Measurements from ENCODE around the gene FER.

Gene FER

DNA sequence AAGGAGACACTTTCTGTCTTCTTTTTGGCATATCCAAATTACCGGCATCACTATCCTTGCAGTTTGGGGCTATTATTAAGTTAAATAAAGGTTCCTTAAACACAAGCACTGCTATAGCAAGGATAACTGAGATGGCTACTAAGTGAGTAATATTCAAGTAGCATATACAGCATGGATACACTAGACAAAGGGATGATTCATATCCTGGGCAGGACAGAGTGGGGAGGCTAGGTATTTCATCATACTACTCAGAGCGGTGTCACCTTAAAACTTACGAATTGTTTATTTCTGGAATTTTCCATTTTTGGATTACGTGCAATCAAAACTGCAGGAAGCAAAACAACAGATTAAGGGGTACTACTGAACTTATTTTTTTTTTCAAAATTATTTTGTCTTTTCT lies 54.1 kb downstream of the FER start:
- no peak overlapping the region for H3K4me3 ChIP-seq (ENCODE audit: low read length)
- H3K27ac ChIP-seq (ENCODE audit: low read depth, low read length): no peak overlapping the region
- H4K20me1 ChIP-seq (ENCODE audit: control insufficient read depth, insufficient read depth, low read depth, low read length): no peaks in the 10 kb centered on the region

DNA sequence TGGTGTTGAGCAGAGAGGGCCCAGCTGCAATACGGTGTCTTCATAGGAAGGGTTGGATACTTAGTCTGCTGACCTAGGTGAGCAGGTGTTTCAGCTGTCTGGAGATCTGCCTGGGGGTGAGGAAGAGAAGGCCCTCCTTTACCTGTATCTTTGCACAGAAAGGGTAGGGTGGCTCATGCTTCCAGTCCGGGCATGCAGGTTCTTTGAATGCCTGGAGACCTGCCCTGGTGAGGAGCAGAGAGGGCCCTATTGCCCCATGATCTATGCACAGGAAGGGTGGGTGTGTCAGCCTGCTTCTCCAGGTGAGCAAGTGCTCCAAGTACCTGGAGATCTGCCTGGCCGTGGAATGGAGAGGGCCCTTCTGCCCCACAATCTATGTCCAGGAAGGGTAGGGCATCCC lies 63.0 kb downstream of the FER start:
- no peaks in the 10 kb centered on the region for H4K20me1 ChIP-seq (ENCODE audit: control insufficient read depth, insufficient read depth, low read depth, low read length)
- no peak for TF ChIP-seq EZH2phosphoT487 (IDR thresholded peaks at IDR 0.05; ENCODE audit: borderline replicate concordance, low read length)
- TF ChIP-seq, protein P1, sequence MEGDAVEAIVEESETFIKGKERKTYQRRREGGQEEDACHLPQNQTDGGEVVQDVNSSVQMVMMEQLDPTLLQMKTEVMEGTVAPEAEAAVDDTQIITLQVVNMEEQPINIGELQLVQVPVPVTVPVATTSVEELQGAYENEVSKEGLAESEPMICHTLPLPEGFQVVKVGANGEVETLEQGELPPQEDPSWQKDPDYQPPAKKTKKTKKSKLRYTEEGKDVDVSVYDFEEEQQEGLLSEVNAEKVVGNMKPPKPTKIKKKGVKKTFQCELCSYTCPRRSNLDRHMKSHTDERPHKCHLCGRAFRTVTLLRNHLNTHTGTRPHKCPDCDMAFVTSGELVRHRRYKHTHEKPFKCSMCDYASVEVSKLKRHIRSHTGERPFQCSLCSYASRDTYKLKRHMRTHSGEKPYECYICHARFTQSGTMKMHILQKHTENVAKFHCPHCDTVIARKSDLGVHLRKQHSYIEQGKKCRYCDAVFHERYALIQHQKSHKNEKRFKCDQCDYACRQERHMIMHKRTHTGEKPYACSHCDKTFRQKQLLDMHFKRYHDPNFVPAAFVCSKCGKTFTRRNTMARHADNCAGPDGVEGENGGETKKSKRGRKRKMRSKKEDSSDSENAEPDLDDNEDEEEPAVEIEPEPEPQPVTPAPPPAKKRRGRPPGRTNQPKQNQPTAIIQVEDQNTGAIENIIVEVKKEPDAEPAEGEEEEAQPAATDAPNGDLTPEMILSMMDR (IDR thresholded peaks at IDR 0.05; ENCODE audit: low read depth, low read length, poor library complexity, severe bottlenecking): no peak
- no peaks in the 10 kb centered on the region for H3K79me2 ChIP-seq (ENCODE audit: control insufficient read depth, low read length)
- no peaks in the 10 kb centered on the region for H3K9me2 ChIP-seq (replicated peaks; ENCODE audit: control insufficient read depth, low read length)
- H3K36me3 ChIP-seq (ENCODE audit: control insufficient read depth, low read length): no peaks in the 10 kb centered on the region
- H3F3A ChIP-seq (ENCODE audit: control insufficient read depth, insufficient read depth): no peaks in the 10 kb centered on the region
- no peak overlapping the region for H3K4me3 ChIP-seq (ENCODE audit: low read length)
- H3K4me1 ChIP-seq (ENCODE audit: control insufficient read depth, low read length): no peaks in the 10 kb centered on the region
- no peak overlapping the region for H3K27ac ChIP-seq (ENCODE audit: low read depth, low read length)
- H3K27me3 ChIP-seq (ENCODE audit: control insufficient read depth, low read length): no peaks in the 10 kb centered on the region
- no peak overlapping the region for H3K4me2 ChIP-seq (ENCODE audit: low read length)
- H3K9me3 ChIP-seq (ENCODE audit: control insufficient read depth, insufficient read depth, low read length): peaks cover 9% of the 10 kb centered on the region; the same call in 1 of the 2 replicates

More for the DNA sequence above, 54.1 kb downstream of the FER start:
- H3K9me2 ChIP-seq (replicated peaks; ENCODE audit: control insufficient read depth, low read length): no peaks in the 10 kb centered on the region
- H3K27me3 ChIP-seq (ENCODE audit: control insufficient read depth, low read length): no peaks in the 10 kb centered on the region
- peaks cover 6% of the 10 kb centered on the region for H3K4me1 ChIP-seq (ENCODE audit: control insufficient read depth, low read length)
- peaks cover 3% of the 10 kb centered on the region; the same call in 1 of the 2 replicates for H3K9me3 ChIP-seq (ENCODE audit: control insufficient read depth, insufficient read depth, low read length)
- TF ChIP-seq, protein P1 (IDR thresholded peaks at IDR 0.05; ENCODE audit: low read depth, low read length, poor library complexity, severe bottlenecking): no peak
- TF ChIP-seq EZH2phosphoT487 (IDR thresholded peaks at IDR 0.05; ENCODE audit: borderline replicate concordance, low read length): no peak
- no peaks in the 10 kb centered on the region for H3F3A ChIP-seq (ENCODE audit: control insufficient read depth, insufficient read depth)
- H3K79me2 ChIP-seq (ENCODE audit: control insufficient read depth, low read length): no peaks in the 10 kb centered on the region
- no peak overlapping the region for H3K4me2 ChIP-seq (ENCODE audit: low read length)
- H3K36me3 ChIP-seq (ENCODE audit: control insufficient read depth, low read length): no peaks in the 10 kb centered on the region

DNA sequence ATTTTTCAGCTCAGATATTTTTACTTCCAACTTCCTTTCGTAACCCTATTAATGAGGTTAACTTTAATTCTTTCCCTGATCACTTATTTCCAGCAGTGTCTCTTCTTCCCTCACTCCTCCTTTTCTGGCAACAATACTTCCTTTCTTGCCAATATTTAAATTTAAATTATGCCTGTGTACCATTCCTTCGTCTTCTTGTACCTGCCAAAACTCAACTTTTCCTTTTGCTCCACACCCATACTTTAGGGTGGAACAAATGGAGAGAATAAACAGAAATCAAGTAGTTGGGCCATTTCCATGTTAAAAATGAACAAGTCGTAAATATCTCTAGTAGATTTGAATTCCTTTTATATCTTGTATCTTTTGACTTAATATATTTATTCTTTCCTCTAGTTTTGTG lies 66.0 kb downstream of the FER start:
- Histone ChIP-seq H3K4me3 (ENCODE audit: low read length) (no peak overlapping the region), H3K9me3 (ENCODE audit: control insufficient read depth, insufficient read depth, low read length) (peaks cover 9% of the 10 kb centered on the region; the same call in 1 of the 2 replicates), H3K27ac (ENCODE audit: low read depth, low read length) (no peak overlapping the region), H3K9me2 (replicated peaks; ENCODE audit: control insufficient read depth, low read length) (no peaks in the 10 kb centered on the region), H3K79me2 (ENCODE audit: control insufficient read depth, low read length) (no peaks in the 10 kb centered on the region), H3K4me2 (ENCODE audit: low read length) (no peak overlapping the region), H3F3A (ENCODE audit: control insufficient read depth, insufficient read depth) (no peaks in the 10 kb centered on the region), H3K27me3 (ENCODE audit: control insufficient read depth, low read length) (no peaks in the 10 kb centered on the region), H4K20me1 (ENCODE audit: control insufficient read depth, insufficient read depth, low read depth, low read length) (no peaks in the 10 kb centered on the region), H3K36me3 (ENCODE audit: control insufficient read depth, low read length) (no peaks in the 10 kb centered on the region), H3K4me1 (ENCODE audit: control insufficient read depth, low read length) (no peaks in the 10 kb centered on the region)
- TF ChIP-seq, protein P1 (IDR thresholded peaks at IDR 0.05; ENCODE audit: low read depth, low read length, poor library complexity, severe bottlenecking): no peak
- TF ChIP-seq EZH2phosphoT487 (IDR thresholded peaks at IDR 0.05; ENCODE audit: borderline replicate concordance, low read length): no peak
